T-cell (primary cell): Measurements from ENCODE around the gene IQGAP3. TPM values are rescaled to one million over a fixed set of nuclear protein-coding genes. Genes with fewer than 3 reads are reported as not detected.

Source experiments
- ATAC-seq, 4 experiments: fragments of 200-7000 bp in 3 of 4; fragments of 150-1000 bp in 1 of 4; cut with Tn5 transposase; replicated peaks in 1 of 4; 1 replicate in 3 of 4; 2 replicates in 1 of 4; pipeline ENCODE4 v1.10.0; 2021; ENCODE audit warnings: moderate library complexity in 3 of 4, mild to moderate bottlenecking in 2 of 4, moderate number of reproducible peaks in 1 of 4
- CTCF ChIA-PET, 2 donors: fragments of 300-600 bp; sonication (Branson Sonifier 250); formaldehyde crosslinking; loops; one replicate each; lab custom pipeline; 2022; ENCODE audit warnings: antibody characterized with exemption in 2 of 2; lab: Charles Lee
- POLR2A ChIA-PET, 2 donors: fragments of 300-600 bp; sonication (Branson Sonifier 250); formaldehyde crosslinking; loops; one replicate each; lab custom pipeline; 2022; ENCODE audit warnings: antibody characterized with exemption in 2 of 2; lab: Charles Lee
- DNase-seq, 35 experiments: peaks; one replicate each; pipeline versions ENCODE4 v3.0.0 to v3.0.0-alpha.2; 2013 to 2023
- H3K27ac ChIP-seq: one replicate; pipeline ENCODE4 v1.5.1; 2013; ENCODE audit warnings: low read length
- H3K27me3 ChIP-seq, 2 experiments: replicated peaks in 1 of 2; 1 replicate in 1 of 2; 2 replicates in 1 of 2; pipeline versions ENCODE4 v1.6.1 to v1.7.0; 2013; ENCODE audit warnings: low read length in 1 of 2, mixed read lengths in 1 of 2; ENCODE audit not compliant: control insufficient read depth in 2 of 2, insufficient read depth in 2 of 2; ENCODE audit errors: extremely low read depth in 1 of 2
- H3K36me3 ChIP-seq, 2 donors: 1 replicate in 1 of 2; 2 replicates in 1 of 2; pipeline versions ENCODE4 v1.6.1 to v1.7.0; 2013; ENCODE audit warnings: low read length in 1 of 2; ENCODE audit not compliant: control insufficient read depth in 2 of 2, insufficient read depth in 1 of 2; ENCODE audit errors: extremely low read depth in 1 of 2
- H3K4me1 ChIP-seq, 2 experiments: 1 replicate in 1 of 2; 2 replicates in 1 of 2; pipeline versions ENCODE4 v1.6.1 to v1.7.0; 2013; ENCODE audit warnings: low read length in 2 of 2, mixed read lengths in 1 of 2; ENCODE audit not compliant: insufficient read depth in 2 of 2, control insufficient read depth in 1 of 2; ENCODE audit errors: extremely low read depth in 1 of 2
- H3K4me3 ChIP-seq, 2 donors: 1 replicate in 1 of 2; 2 replicates in 1 of 2; pipeline versions ENCODE4 v1.5.1 to v1.7.0; 2013; ENCODE audit warnings: mild to moderate bottlenecking in 2 of 2, low read length in 1 of 2, moderate library complexity in 1 of 2; ENCODE audit not compliant: control insufficient read depth in 1 of 2; ENCODE audit errors: extremely low read depth in 1 of 2
- H3K9me3 ChIP-seq: 2 replicates; pipeline ENCODE4 v1.7.0; 2013
- H3K27ac Mint-ChIP-seq, 2 donors: one replicate each; pipeline ENCODE4 v1.8.0; 2020 to 2021; ENCODE audit warnings: mild to moderate bottlenecking in 2 of 2, mixed read lengths in 2 of 2
- H3K27me3 Mint-ChIP-seq, 2 donors: one replicate each; pipeline ENCODE4 v1.8.0; 2021 to 2022; ENCODE audit warnings: mixed read lengths in 2 of 2
- H3K36me3 Mint-ChIP-seq: one replicate; pipeline ENCODE4 v1.8.0; 2021; ENCODE audit warnings: mixed read lengths
- H3K4me1 Mint-ChIP-seq, 3 donors: one replicate each; pipeline ENCODE4 v1.8.0; 2020 to 2022; ENCODE audit warnings: mixed read lengths in 3 of 3, mild to moderate bottlenecking in 1 of 3
- H3K4me3 Mint-ChIP-seq, 3 donors: one replicate each; pipeline ENCODE4 v1.8.0; 2020 to 2022; ENCODE audit warnings: mild to moderate bottlenecking in 3 of 3, mixed read lengths in 3 of 3, moderate library complexity in 3 of 3
- H3K9me3 Mint-ChIP-seq, 3 donors: one replicate each; pipeline ENCODE4 v1.8.0; 2020 to 2022; ENCODE audit warnings: mixed read lengths in 3 of 3
- WGBS: methylation state at CpG from one replicate; pipeline ENCODE4 v1.1.5; 2013; ENCODE audit warnings: missing lambda C conversion rate; ENCODE audit not compliant: insufficient coverage; 5-methylcytosine and 5-hydroxymethylcytosine counted together
- total RNA-seq, 35 experiments: library from RNA in 6 of 35; stranded (reverse) in 6 of 35; fragments of 120-200 nt in 1 of 35; gene quantifications; one replicate each; pipeline versions ENCODE4 v1.2.1 to v1.2.4 and lab custom pipeline; 2013 to 2026

The IQGAP3 gene
- total RNA-seq, 5 donors from 2014 or later (not counting 1 experiment from before 2014, with no cell fraction given): 0.13 to 0.19 (median 0.18) TPM; not detected in 1

GRCh38 chr1:156487862-156488261 is 84.5 kb downstream of the IQGAP3 start:
- peak overlapping the region; percentile 92 for H3K27ac Mint-ChIP-seq
- peaks cover 14% of the 10 kb centered on the region for H3K36me3 Mint-ChIP-seq
- DNase-seq (peak in 1 of 35 experiments; percentile 38), ATAC-seq (peak in 1 of 4 experiments; percentile 36)
- H3K4me1 ChIP-seq: peaks cover 41 to 89% of the 10 kb centered on the region in 2 experiments
- H3K27me3 ChIP-seq: no peaks in the 10 kb centered on the region
- H3K4me1 Mint-ChIP-seq: peaks cover 89 to 94% (median 93%) of the 10 kb centered on the region in 3 donors
- no peaks in the 10 kb centered on the region for H3K9me3 Mint-ChIP-seq
- 44% methylated on average over 2 of the region's 4 CpGs for WGBS
- POLR2A ChIA-PET: interaction anchor here in 1 of 2 donors (0.7 kb wide), 1 partner anchor 14 kb away, joined by 3 read pairs; no protein-coding TSS in a partner anchor
- peak overlapping the region; percentile 75 for H3K27ac ChIP-seq
- H3K27me3 Mint-ChIP-seq: no peaks in the 10 kb centered on the region
- H3K4me3 Mint-ChIP-seq: peak overlapping the region in 2 of 3 donors; percentile 56 to 82
- H3K9me3 ChIP-seq: no peaks in the 10 kb centered on the region
- H3K36me3 ChIP-seq: peaks cover 0 to 17% of the 10 kb centered on the region in 2 donors
- CTCF ChIA-PET: interaction anchor here (0.6 to 4.2 kb wide), 3 partner anchors 14 to 147 kb away, joined by 3 to 31 read pairs (median 7); partner anchors contain the start of gene MEF2D (in 1 of the 2)
- no peak overlapping the region for H3K4me3 ChIP-seq

DNA sequence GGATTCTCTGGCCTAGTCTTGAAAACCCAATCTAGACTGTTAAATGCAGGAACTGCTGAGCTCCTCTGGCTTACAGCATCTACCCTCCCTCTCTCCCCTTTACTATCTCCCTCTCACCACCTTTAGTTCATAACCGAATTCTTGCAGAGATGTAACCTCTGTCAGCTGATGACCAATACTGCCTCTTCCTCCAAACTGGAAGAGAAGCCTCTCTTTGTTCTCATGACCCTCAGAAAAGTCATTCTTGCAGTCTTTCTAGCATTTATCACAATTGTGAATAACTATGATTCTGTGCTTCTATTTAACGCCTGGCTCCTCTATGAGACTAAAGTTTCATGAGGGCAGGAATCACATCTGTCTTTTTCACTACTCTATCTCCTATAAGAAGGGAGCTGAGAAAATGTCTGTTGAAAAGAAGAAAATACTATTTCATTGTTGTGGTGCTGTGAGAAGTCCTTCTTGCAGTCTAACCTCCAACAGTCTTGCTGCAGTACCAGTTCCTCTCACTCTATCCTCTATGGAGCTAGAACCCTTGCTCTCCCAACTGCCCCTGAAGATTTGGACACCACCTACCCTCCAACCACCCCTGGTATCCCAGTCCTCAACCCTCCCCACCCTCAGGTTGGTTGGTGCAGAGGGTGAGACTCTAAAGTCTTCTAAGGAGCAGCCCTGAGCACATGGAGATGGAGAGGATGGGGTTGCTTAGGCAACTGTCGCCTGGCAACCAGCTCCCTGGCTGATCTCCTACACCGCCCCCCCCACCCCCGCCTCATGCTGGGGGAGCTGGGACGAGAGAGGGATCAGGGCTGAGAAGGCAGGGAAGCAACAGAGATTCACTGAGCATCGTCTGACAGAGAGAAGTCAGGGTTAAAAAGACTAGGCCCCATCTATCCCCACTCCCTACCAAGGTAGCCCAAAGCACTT is 85.7 kb downstream of the IQGAP3 start:
- POLR2A ChIA-PET: interaction anchor here (0.6 to 1.5 kb wide), 3 partner anchors 9 to 50 kb away, joined by 3 to 5 read pairs (median 3); no protein-coding TSS in a partner anchor
- Mint-ChIP-seq H3K36me3 (peaks cover 11% of the 10 kb centered on the region), H3K27ac (peak overlapping the region; percentile 58 to 92), H3K27me3 (no peaks in the 10 kb centered on the region), H3K9me3 (no peaks in the 10 kb centered on the region), H3K4me1 (peaks cover 88 to 94% (median 93%) of the 10 kb centered on the region in 3 donors), H3K4me3 (no peak overlapping the region)
- no peaks in the 10 kb centered on the region for H3K27me3 ChIP-seq
- no peaks in the 10 kb centered on the region for H3K9me3 ChIP-seq
- WGBS: 86% methylated on average over 1 of the region's 7 CpGs
- H3K4me3 ChIP-seq: no peak overlapping the region
- ATAC-seq (no peak), DNase-seq (no peak)
- H3K27ac ChIP-seq: peak overlapping the region; percentile 75
- CTCF ChIA-PET: interaction anchor here in 1 of 2 donors (0.6 to 0.9 kb wide), 2 partner anchors 62 to 119 kb away, joined by 3 to 4 read pairs; no protein-coding TSS in a partner anchor
- H3K36me3 ChIP-seq: peaks cover 0 to 22% of the 10 kb centered on the region in 2 donors
- peaks cover 32 to 89% of the 10 kb centered on the region in 2 experiments for H3K4me1 ChIP-seq

GRCh38 chr1:156485984-156486383 is 86.4 kb downstream of the IQGAP3 start:
- 94% methylated on average over 3 of the region's 3 CpGs for WGBS
- H3K36me3 ChIP-seq: peaks cover 4 to 28% of the 10 kb centered on the region in 2 donors
- peak overlapping the region; percentile 39 for H3K27ac ChIP-seq
- H3K4me1 ChIP-seq: peaks cover 25 to 89% of the 10 kb centered on the region in 2 experiments
- DNase-seq (no peak), ATAC-seq (no peak)
- peaks cover 88 to 94% (median 93%) of the 10 kb centered on the region in 3 donors for H3K4me1 Mint-ChIP-seq
- H3K27ac Mint-ChIP-seq: peak overlapping the region; percentile 58 to 66
- no peaks in the 10 kb centered on the region for H3K9me3 Mint-ChIP-seq
- H3K4me3 Mint-ChIP-seq: no peak overlapping the region
- peaks cover 16% of the 10 kb centered on the region for H3K36me3 Mint-ChIP-seq
- H3K27me3 Mint-ChIP-seq: no peaks in the 10 kb centered on the region
- no peak overlapping the region for H3K4me3 ChIP-seq
- H3K27me3 ChIP-seq: no peaks in the 10 kb centered on the region
- CTCF ChIA-PET: interaction anchor here in 1 of 2 donors (0.6 kb wide), 1 partner anchor 120 kb away, joined by 4 read pairs; no protein-coding TSS in a partner anchor
- POLR2A ChIA-PET: interaction anchor here (0.6 to 1.5 kb wide), 5 partner anchors 9 to 671 kb away, joined by 3 to 7 read pairs (median 3); no protein-coding TSS in a partner anchor
- no peaks in the 10 kb centered on the region for H3K9me3 ChIP-seq

- peak overlapping the region; percentile 69 to 78 for H3K27ac Mint-ChIP-seq
- Histone ChIP-seq H3K27me3 (no peaks in the 10 kb centered on the region), H3K9me3 (no peaks in the 10 kb centered on the region), H3K27ac (no peak overlapping the region), H3K36me3 (peaks cover 7 to 42% of the 10 kb centered on the region in 2 donors), H3K4me1 (peaks cover 11 to 89% of the 10 kb centered on the region in 2 experiments), H3K4me3 (no peak overlapping the region)
- 100% methylated on average over 2 of the region's 6 CpGs for WGBS
- ChIA-PET POLR2A (interaction anchor here in 1 of 2 donors (0.6 to 0.7 kb wide), 2 partner anchors 23 to 27 kb away, joined by 10 to 11 read pairs; no protein-coding TSS in a partner anchor), CTCF (interaction anchor here (0.5 to 3.1 kb wide), 8 partner anchors 14 to 739 kb away, joined by 3 to 20 read pairs (median 4); partner anchors contain the start of gene MEF2D (in 1 of the 2))
- H3K4me1 Mint-ChIP-seq: peaks cover 83 to 89% (median 88%) of the 10 kb centered on the region in 3 donors
- DNase-seq: no peak
- no peak overlapping the region for H3K4me3 Mint-ChIP-seq
- no peaks in the 10 kb centered on the region for H3K27me3 Mint-ChIP-seq
- H3K36me3 Mint-ChIP-seq: peaks cover 28% of the 10 kb centered on the region
- ATAC-seq: no peak
- H3K9me3 Mint-ChIP-seq: no peaks in the 10 kb centered on the region
Observed at GRCh38 chr1:156484480-156485058, 87.8 kb downstream of the IQGAP3 start.

DNA sequence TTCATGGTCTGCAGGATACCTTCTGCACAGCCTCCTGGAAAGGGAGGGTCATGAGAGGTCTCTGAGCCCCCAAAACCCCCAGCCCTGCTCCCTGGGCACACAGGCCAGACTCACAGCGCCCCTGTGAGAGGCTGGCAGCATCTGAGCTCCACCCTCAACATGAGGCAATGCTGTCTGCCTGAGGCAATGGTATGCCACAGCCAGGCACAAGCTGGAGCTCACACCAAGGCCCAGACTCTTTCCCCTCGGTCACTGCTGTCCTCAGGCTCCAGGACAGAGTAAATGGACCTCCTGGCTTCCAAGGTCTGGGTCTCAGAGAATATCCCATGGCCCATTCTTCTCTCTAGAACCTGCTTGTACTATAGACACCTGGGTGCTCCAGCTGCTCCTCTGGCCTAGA is 89.0 kb downstream of the IQGAP3 start:
- H3K9me3 Mint-ChIP-seq: no peaks in the 10 kb centered on the region
- H3K4me3 Mint-ChIP-seq: no peak overlapping the region
- ATAC-seq (no peak), DNase-seq (no peak)
- H3K4me1 ChIP-seq: peaks cover 3 to 78% of the 10 kb centered on the region in 2 experiments
- peak overlapping the region; percentile 22 to 69 for H3K27ac Mint-ChIP-seq
- H3K27ac ChIP-seq: no peak overlapping the region
- 90% methylated on average over 1 of the region's 2 CpGs for WGBS
- peaks cover 9 to 53% of the 10 kb centered on the region in 2 donors for H3K36me3 ChIP-seq
- H3K36me3 Mint-ChIP-seq: peaks cover 37% of the 10 kb centered on the region
- H3K4me1 Mint-ChIP-seq: peaks cover 71 to 77% (median 76%) of the 10 kb centered on the region in 3 donors
- ChIA-PET POLR2A (interaction anchor here in 1 of 2 donors (0.6 to 1.0 kb wide), 3 partner anchors 12 to 122 kb away, joined by 4 to 10 read pairs (median 4); no protein-coding TSS in a partner anchor), CTCF (interaction anchor here (0.6 to 3.1 kb wide), 4 partner anchors 15 to 42 kb away, joined by 3 to 20 read pairs (median 3); partner anchors contain the start of gene MEF2D (in 1 of the 2))
- H3K27me3 Mint-ChIP-seq: no peaks in the 10 kb centered on the region
- H3K27me3 ChIP-seq: no peaks in the 10 kb centered on the region
- no peak overlapping the region for H3K4me3 ChIP-seq
- H3K9me3 ChIP-seq: no peaks in the 10 kb centered on the region
